ENCODE data around the gene CEP83. TPM values are rescaled to one million over a fixed set of nuclear protein-coding genes. Genes with fewer than 3 reads are reported as not detected.
A peak's percentile ranks its signal among the peaks of the same experiment; 100 is the strongest.

CEP83 gene
- total and polyA plus RNA-seq, 2 experiments from 2014 or later: 29.8 to 33.7 TPM

GRCh38 chr12:94429191-94429590, 30.5 kb downstream of the CEP83 start (continued):
- TF ChIP-seq, protein P1, sequence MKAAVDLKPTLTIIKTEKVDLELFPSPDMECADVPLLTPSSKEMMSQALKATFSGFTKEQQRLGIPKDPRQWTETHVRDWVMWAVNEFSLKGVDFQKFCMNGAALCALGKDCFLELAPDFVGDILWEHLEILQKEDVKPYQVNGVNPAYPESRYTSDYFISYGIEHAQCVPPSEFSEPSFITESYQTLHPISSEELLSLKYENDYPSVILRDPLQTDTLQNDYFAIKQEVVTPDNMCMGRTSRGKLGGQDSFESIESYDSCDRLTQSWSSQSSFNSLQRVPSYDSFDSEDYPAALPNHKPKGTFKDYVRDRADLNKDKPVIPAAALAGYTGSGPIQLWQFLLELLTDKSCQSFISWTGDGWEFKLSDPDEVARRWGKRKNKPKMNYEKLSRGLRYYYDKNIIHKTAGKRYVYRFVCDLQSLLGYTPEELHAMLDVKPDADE (IDR thresholded peaks at IDR 0.05): no peak
- TF ChIP-seq JUNB (IDR thresholded peaks at IDR 0.05; ENCODE audit: unreplicated experiment) (no peak), ZNF331 (CRISPR knock-in tag; IDR thresholded peaks at IDR 0.05; ENCODE audit: low read depth) (no peak), EZH2 (IDR thresholded peaks at IDR 0.05; ENCODE audit: low read depth, unreplicated experiment) (no peak), NANOG (IDR thresholded peaks at IDR 0.05; ENCODE audit: borderline replicate concordance) (no peak)
- TF ChIP-seq, protein P2, sequence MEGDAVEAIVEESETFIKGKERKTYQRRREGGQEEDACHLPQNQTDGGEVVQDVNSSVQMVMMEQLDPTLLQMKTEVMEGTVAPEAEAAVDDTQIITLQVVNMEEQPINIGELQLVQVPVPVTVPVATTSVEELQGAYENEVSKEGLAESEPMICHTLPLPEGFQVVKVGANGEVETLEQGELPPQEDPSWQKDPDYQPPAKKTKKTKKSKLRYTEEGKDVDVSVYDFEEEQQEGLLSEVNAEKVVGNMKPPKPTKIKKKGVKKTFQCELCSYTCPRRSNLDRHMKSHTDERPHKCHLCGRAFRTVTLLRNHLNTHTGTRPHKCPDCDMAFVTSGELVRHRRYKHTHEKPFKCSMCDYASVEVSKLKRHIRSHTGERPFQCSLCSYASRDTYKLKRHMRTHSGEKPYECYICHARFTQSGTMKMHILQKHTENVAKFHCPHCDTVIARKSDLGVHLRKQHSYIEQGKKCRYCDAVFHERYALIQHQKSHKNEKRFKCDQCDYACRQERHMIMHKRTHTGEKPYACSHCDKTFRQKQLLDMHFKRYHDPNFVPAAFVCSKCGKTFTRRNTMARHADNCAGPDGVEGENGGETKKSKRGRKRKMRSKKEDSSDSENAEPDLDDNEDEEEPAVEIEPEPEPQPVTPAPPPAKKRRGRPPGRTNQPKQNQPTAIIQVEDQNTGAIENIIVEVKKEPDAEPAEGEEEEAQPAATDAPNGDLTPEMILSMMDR (conservative IDR thresholded peaks at IDR 0.05; ENCODE audit: low read depth in 2 of 2): no peak

DNA sequence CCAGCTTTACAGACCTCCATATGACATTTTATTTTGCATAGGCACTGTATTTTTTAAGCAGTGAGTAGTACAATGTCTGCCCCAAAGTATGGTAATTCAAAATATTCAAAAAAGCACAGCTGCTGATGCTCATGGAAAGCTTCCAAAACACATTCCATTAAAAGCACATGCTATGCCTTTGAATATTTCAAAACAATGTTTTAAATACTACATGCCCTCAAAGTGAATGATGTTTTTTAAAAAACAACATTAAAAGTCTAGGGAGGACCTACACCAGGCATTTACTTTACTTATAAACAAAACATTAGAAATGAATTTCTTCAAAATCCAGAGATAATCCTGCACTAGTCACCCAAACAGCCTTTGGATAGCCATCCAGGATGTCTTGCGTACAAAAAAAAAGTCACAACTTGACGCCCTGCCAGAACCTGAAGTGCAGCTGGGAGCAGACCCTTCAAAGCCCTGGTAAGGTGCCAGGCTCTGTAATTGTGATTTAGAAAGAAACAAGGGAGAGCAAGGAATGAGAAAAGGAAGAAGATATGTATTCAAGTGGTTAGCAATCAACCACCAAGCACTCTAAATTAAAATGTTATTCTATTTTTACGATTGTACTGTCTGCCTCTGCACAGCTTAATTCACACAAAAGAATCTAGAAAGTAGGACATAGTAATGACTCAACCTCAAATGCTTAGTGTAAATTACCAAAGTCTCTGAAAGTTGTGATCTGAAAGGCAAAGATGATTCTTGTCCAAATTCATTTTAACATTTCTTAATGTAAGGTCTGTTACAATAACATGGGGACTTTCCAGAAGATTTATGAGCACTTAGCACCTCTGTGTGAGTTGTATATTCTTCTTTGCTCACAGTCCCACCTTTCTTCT, 31.9 kb downstream of the CEP83 start:
- Mint-ChIP-seq H3K4me1 (peaks cover 44% of the 10 kb centered on the region), H3K9me3 (peaks cover 43% of the 10 kb centered on the region), H3K4me3 (no peak overlapping the region; the same call in 2 of the 3 replicates), H3K27me3 (ENCODE audit: insufficient read depth, low read depth, poor library complexity) (peaks cover 6% of the 10 kb centered on the region), H3K36me3 (ENCODE audit: low read depth) (peaks cover 57% of the 10 kb centered on the region), H3K27ac (peak overlapping the region; percentile 57)
- Histone ChIP-seq H3K4me2 (peak overlapping the region; percentile 17), H3K36me3 (ENCODE audit: insufficient read depth) (peaks cover 3% of the 10 kb centered on the region), H3K27ac (ENCODE audit: low read depth) (peak overlapping the region; percentile 91), H3K27me3 (ENCODE audit: insufficient read depth) (no peaks in the 10 kb centered on the region), H3K4me3 (no peak overlapping the region), H3K9me2 (ENCODE audit: insufficient read depth) (no peaks in the 10 kb centered on the region), H3K79me2 (replicated peaks; ENCODE audit: insufficient read depth) (peaks cover 48% of the 10 kb centered on the region), H3K4me1 (ENCODE audit: insufficient read depth) (peaks cover 27% of the 10 kb centered on the region), H4K20me1 (replicated peaks; ENCODE audit: insufficient read depth) (no peaks in the 10 kb centered on the region), H2AFZ (no peak overlapping the region), H3F3A (replicated peaks; ENCODE audit: low read depth) (no peaks in the 10 kb centered on the region)
- ATAC-seq (no peak), DNase-seq (ENCODE audit: low spot score) (no peak)
- TF ChIP-seq CREB1 (CRISPR knock-in tag; IDR thresholded peaks at IDR 0.05; ENCODE audit: low read depth) (no peak), ZNF114 (CRISPR knock-in tag; IDR thresholded peaks at IDR 0.05) (no peak), JUNB (IDR thresholded peaks at IDR 0.05; ENCODE audit: unreplicated experiment) (no peak), EZH2 (IDR thresholded peaks at IDR 0.05; ENCODE audit: low read depth, unreplicated experiment) (no peak), EZH2phosphoT487 (IDR thresholded peaks at IDR 0.05; ENCODE audit: unreplicated experiment) (no peak)
- TF ChIP-seq, protein P1 (IDR thresholded peaks at IDR 0.05): no peak
- TF ChIP-seq, protein P3, sequence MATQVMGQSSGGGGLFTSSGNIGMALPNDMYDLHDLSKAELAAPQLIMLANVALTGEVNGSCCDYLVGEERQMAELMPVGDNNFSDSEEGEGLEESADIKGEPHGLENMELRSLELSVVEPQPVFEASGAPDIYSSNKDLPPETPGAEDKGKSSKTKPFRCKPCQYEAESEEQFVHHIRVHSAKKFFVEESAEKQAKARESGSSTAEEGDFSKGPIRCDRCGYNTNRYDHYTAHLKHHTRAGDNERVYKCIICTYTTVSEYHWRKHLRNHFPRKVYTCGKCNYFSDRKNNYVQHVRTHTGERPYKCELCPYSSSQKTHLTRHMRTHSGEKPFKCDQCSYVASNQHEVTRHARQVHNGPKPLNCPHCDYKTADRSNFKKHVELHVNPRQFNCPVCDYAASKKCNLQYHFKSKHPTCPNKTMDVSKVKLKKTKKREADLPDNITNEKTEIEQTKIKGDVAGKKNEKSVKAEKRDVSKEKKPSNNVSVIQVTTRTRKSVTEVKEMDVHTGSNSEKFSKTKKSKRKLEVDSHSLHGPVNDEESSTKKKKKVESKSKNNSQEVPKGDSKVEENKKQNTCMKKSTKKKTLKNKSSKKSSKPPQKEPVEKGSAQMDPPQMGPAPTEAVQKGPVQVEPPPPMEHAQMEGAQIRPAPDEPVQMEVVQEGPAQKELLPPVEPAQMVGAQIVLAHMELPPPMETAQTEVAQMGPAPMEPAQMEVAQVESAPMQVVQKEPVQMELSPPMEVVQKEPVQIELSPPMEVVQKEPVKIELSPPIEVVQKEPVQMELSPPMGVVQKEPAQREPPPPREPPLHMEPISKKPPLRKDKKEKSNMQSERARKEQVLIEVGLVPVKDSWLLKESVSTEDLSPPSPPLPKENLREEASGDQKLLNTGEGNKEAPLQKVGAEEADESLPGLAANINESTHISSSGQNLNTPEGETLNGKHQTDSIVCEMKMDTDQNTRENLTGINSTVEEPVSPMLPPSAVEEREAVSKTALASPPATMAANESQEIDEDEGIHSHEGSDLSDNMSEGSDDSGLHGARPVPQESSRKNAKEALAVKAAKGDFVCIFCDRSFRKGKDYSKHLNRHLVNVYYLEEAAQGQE (IDR thresholded peaks at IDR 0.05; ENCODE audit: unreplicated experiment): no peak
- TF ChIP-seq, protein P2 (conservative IDR thresholded peaks at IDR 0.05; ENCODE audit: low read depth in 2 of 2): no peak

Data from GM23338 (cell line).